Psoas muscle (tissue), 8 donors: Measurements from ENCODE around the gene ABCA1. TPM values are rescaled to one million over a fixed set of nuclear protein-coding genes. Genes with fewer than 3 reads are reported as not detected.

Experiments used
- ATAC-seq, 4 donors: fragments of 200-7000 bp; cut with Tn5 transposase; one replicate each; pipeline ENCODE4 v1.9.1; 2020; ENCODE audit warnings: moderate library complexity in 3 of 4, mild to moderate bottlenecking in 2 of 4
- DNase-seq, 2 donors: peaks; one replicate each; pipeline ENCODE4 v3.0.0-alpha.2; 2020
- H3K27ac ChIP-seq: fragments of 200-600 bp; one replicate; pipeline ENCODE4 v1.8.0; 2022
- H3K27me3 ChIP-seq, 3 donors: fragments of 200-600 bp in 1 of 3; one replicate each; pipeline versions ENCODE4 v1.6.1 to v1.8.0; 2013 to 2022; ENCODE audit warnings: low read length in 2 of 3, mild to moderate bottlenecking in 2 of 3, moderate library complexity in 1 of 3; ENCODE audit not compliant: insufficient read depth in 3 of 3
- H3K36me3 ChIP-seq, 2 donors: fragments of 200-600 bp in 1 of 2; one replicate each; pipeline versions ENCODE4 v1.6.1 to v1.8.0; 2013 to 2022; ENCODE audit warnings: low read depth in 1 of 2, mild to moderate bottlenecking in 1 of 2, moderate library complexity in 1 of 2; ENCODE audit not compliant: insufficient read depth in 1 of 2
- H3K4me1 ChIP-seq: fragments of 200-600 bp; one replicate; pipeline ENCODE4 v1.8.0; 2022
- H3K4me3 ChIP-seq: fragments of 200-600 bp; one replicate; pipeline ENCODE4 v1.8.0; 2022; ENCODE audit warnings: mild to moderate bottlenecking
- H3K9me3 ChIP-seq: fragments of 200-600 bp; one replicate; pipeline ENCODE4 v1.8.0; 2022
- WGBS, 3 donors: extraction: QIAGEN DNeasy Blood & Tissue Kit; methylation state at CpG; one replicate each; pipeline versions ENCODE4 v1.1.6 to v1.1.7; 2013; 5-methylcytosine and 5-hydroxymethylcytosine counted together
- intact Hi-C, 2 donors: fragments of 100-400 bp; cut with DNase I; formaldehyde crosslinking; loops; one replicate each; pipeline versions ENCODE4 v1.11.0 to v1.14.2; 2022
- polyA plus RNA-seq, 3 donors: library from polyadenylated mRNA; stranded (reverse); fragments of 200-250 nt; gene quantifications; one replicate each; pipeline ENCODE4 v1.2.3, GENCODE V29; 2013
- total RNA-seq, 4 donors: library from RNA; stranded (reverse); fragmentation: NEBNext Ultra II Directional in 2 of 4; extraction: Animal tissue kit (Norgen Biotek cat#: 25700) in 2 of 4; gene quantifications; one replicate each; pipeline versions ENCODE4 v1.2.1 to v1.2.4, GENCODE V29; 2021 to 2023
- TF ChIP-seq, protein P1 (sequence below): fragments of 200-600 bp; IDR thresholded peaks from one replicate; pipeline ENCODE4 v1.8.0; 2022; ENCODE audit warnings: antibody characterized with exemption
- donor health status: healthy with polysubstance abuse.
- donor health status: DM: no; HTN: no; CAD: no; lungs with moderate emphysema.
- donor health status: Bipolar disorder and iron deficiency.
- donor health status: healthy.
- donor health status: DM: yes; HTN: yes; CAD: no.
- donor health status: DM: no; HTN: no; CAD: no.
- donor health status: DM: no; HTN: no; CAD: no.
- donor health status: DM: yes; HTN: yes; CAD: no.

Gene ABCA1
- total and polyA plus RNA-seq, 7 donors: 1.9 to 26.1 (median 8.2) TPM

GRCh38 chr9:104783588-104783987 lies 144.4 kb downstream of the ABCA1 start:
- ATAC-seq (peak; percentile 19 to 64 (median 42)), DNase-seq (no peak)
- Histone ChIP-seq H3K9me3 (no peaks in the 10 kb centered on the region), H3K4me3 (no peak overlapping the region), H3K4me1 (peaks cover 10% of the 10 kb centered on the region), H3K36me3 (peaks cover 8 to 85% of the 10 kb centered on the region in 2 donors), H3K27ac (no peak overlapping the region), H3K27me3 (no peaks in the 10 kb centered on the region)
- intact Hi-C loops: loop anchor here in 1 of 2 donors (10.0 kb wide), 1 partner anchor 51 kb away; no protein-coding TSS in a partner anchor
- TF ChIP-seq, protein P1, sequence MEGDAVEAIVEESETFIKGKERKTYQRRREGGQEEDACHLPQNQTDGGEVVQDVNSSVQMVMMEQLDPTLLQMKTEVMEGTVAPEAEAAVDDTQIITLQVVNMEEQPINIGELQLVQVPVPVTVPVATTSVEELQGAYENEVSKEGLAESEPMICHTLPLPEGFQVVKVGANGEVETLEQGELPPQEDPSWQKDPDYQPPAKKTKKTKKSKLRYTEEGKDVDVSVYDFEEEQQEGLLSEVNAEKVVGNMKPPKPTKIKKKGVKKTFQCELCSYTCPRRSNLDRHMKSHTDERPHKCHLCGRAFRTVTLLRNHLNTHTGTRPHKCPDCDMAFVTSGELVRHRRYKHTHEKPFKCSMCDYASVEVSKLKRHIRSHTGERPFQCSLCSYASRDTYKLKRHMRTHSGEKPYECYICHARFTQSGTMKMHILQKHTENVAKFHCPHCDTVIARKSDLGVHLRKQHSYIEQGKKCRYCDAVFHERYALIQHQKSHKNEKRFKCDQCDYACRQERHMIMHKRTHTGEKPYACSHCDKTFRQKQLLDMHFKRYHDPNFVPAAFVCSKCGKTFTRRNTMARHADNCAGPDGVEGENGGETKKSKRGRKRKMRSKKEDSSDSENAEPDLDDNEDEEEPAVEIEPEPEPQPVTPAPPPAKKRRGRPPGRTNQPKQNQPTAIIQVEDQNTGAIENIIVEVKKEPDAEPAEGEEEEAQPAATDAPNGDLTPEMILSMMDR: no peak
- 70 to 75% (median 74%) methylated on average over 4 of the region's 4 CpGs for WGBS, 3 donors

- Histone ChIP-seq H3K4me3 (no peak overlapping the region), H3K27me3 (no peaks in the 10 kb centered on the region), H3K36me3 (peaks cover 2 to 63% of the 10 kb centered on the region in 2 donors), H3K9me3 (no peaks in the 10 kb centered on the region), H3K4me1 (peaks cover 33% of the 10 kb centered on the region), H3K27ac (no peak overlapping the region)
- 44 to 64% (median 60%) methylated on average over 1 of the region's 1 CpG for WGBS, 3 donors
- ATAC-seq: peak in 1 of 4 donors; percentile 47
- intact Hi-C loops: loop anchor here in 1 of 2 donors (10.0 kb wide), 1 partner anchor 54 kb away; no protein-coding TSS in a partner anchor
- DNase-seq: no peak
- TF ChIP-seq, protein P1: peak; percentile 32
These were observed 147.1 kb downstream of the ABCA1 start for GRCh38 chr9:104780796-104781395.

- Histone ChIP-seq H3K9me3 (no peaks in the 10 kb centered on the region), H3K27ac (no peak overlapping the region), H3K4me3 (no peak overlapping the region), H3K27me3 (no peaks in the 10 kb centered on the region), H3K36me3 (peaks cover 0 to 54% of the 10 kb centered on the region in 2 donors), H3K4me1 (peaks cover 38% of the 10 kb centered on the region)
- WGBS, 3 donors: 80 to 87% (median 82%) methylated on average over 9 of the region's 9 CpGs
- DNase-seq (no peak), ATAC-seq (no peak)
- TF ChIP-seq, protein P1: no peak
- intact Hi-C loops: loop anchor here in 1 of 2 donors (10.0 kb wide), 1 partner anchor 55 kb away; no protein-coding TSS in a partner anchor
These were observed 147.9 kb downstream of the ABCA1 start for GRCh38 chr9:104779946-104780535.

- no peak overlapping the region for H3K27ac ChIP-seq
- WGBS, 3 donors: 87 to 93% (median 93%) methylated on average over 1 of the region's 1 CpG
- intact Hi-C loops: no loop called here
- H3K4me1 ChIP-seq: peaks cover 45% of the 10 kb centered on the region
- H3K36me3 ChIP-seq: peaks cover 0 to 47% of the 10 kb centered on the region in 2 donors
- no peaks in the 10 kb centered on the region for H3K27me3 ChIP-seq
- no peaks in the 10 kb centered on the region for H3K9me3 ChIP-seq
- no peak for ATAC-seq
- TF ChIP-seq, protein P1: no peak
- no peak for DNase-seq
- no peak overlapping the region for H3K4me3 ChIP-seq
These were observed 148.6 kb downstream of the ABCA1 start for GRCh38 chr9:104779334-104779733.
